WTC11 (cell line): ENCODE results near the gene MSLN. TPM values are rescaled to one million over a fixed set of nuclear protein-coding genes. Genes with fewer than 3 reads are reported as not detected.

Experiments used
- ATAC-seq: fragments of 200-7000 bp; cut with Tn5 transposase; 2 replicates; pipeline ENCODE4 v1.10.0; 2021; ENCODE audit warnings: mild to moderate bottlenecking, moderate library complexity
- CTCF ChIA-PET: fragments of 300-600 bp; sonication (Branson Sonifier 250); formaldehyde crosslinking; loops from one replicate; lab custom pipeline; 2021; ENCODE audit warnings: antibody characterized with exemption; lab: Charles Lee
- POLR2A ChIA-PET: fragments of 350-600 bp; sonication (Branson Sonifier 250); formaldehyde crosslinking; loops from one replicate; lab custom pipeline; 2021; ENCODE audit warnings: antibody characterized with exemption; lab: Charles Lee
- DNase-seq: peaks from one replicate; pipeline ENCODE4 v3.0.0; 2021; ENCODE audit warnings: low spot score
- H3K27ac Mint-ChIP-seq: 2 replicates; pipeline ENCODE4 v1.8.0; 2021; ENCODE audit warnings: mixed read lengths
- H3K27me3 Mint-ChIP-seq: 2 replicates; pipeline ENCODE4 v1.8.0; 2021; ENCODE audit warnings: low read depth, mild to moderate bottlenecking, moderate library complexity, mixed read lengths
- H3K36me3 Mint-ChIP-seq: 2 replicates; pipeline ENCODE4 v1.8.0; 2021; ENCODE audit warnings: mixed read lengths
- H3K4me1 Mint-ChIP-seq: 2 replicates; pipeline ENCODE4 v1.8.0; 2022; ENCODE audit warnings: mixed read lengths
- H3K4me3 Mint-ChIP-seq: 2 replicates; pipeline ENCODE4 v1.8.0; 2021; ENCODE audit warnings: mild to moderate bottlenecking, moderate library complexity, mixed read lengths
- H3K9me3 Mint-ChIP-seq: 2 replicates; pipeline ENCODE4 v1.8.0; 2021; ENCODE audit warnings: mixed read lengths
- ATF2 ChIP-seq: sonication (generic); formaldehyde crosslinking; IDR thresholded peaks from 2 replicates; pipeline ENCODE4 v1.8.1; 2022; ENCODE audit warnings: low read depth, missing genetic modification reagents, borderline replicate concordance
- CTCF ChIP-seq: fragments of 200-600 bp; IDR thresholded peaks from 2 replicates; pipeline ENCODE4 v1.8.0; 2022; ENCODE audit warnings: antibody characterized with exemption
- ESRRA ChIP-seq: sonication (generic); formaldehyde crosslinking; IDR thresholded peaks from 2 replicates; pipeline ENCODE4 v1.8.1; 2022; ENCODE audit warnings: mild to moderate bottlenecking, missing genetic modification reagents, borderline replicate concordance
- IRF2 ChIP-seq: sonication (generic); formaldehyde crosslinking; IDR thresholded peaks from 2 replicates; pipeline ENCODE4 v1.8.0; 2022; ENCODE audit warnings: low read depth, missing genetic modification reagents, borderline replicate concordance
- JUN ChIP-seq: sonication (generic); formaldehyde crosslinking; IDR thresholded peaks from 2 replicates; pipeline ENCODE4 v1.8.0; 2023; ENCODE audit warnings: mild to moderate bottlenecking, missing genetic modification reagents
- PRRX2 ChIP-seq: fragments of 250-450 bp; sonication (Bioruptor Pico); IDR thresholded peaks from 2 replicates; pipeline ENCODE4 v1.8.0; 2021; ENCODE audit warnings: mild to moderate bottlenecking
- SMAD4 ChIP-seq: sonication (generic); formaldehyde crosslinking; IDR thresholded peaks from 2 replicates; pipeline ENCODE4 v1.8.0; 2022; ENCODE audit warnings: mild to moderate bottlenecking, missing genetic modification reagents
- TP53 ChIP-seq: sonication (generic); formaldehyde crosslinking; IDR thresholded peaks from 2 replicates; pipeline ENCODE4 v1.8.1; 2023; ENCODE audit warnings: mild to moderate bottlenecking, missing genetic modification reagents
- ZNF138 ChIP-seq: sonication (generic); formaldehyde crosslinking; conservative IDR thresholded peaks from 2 replicates; pipeline ENCODE4 v1.8.1; 2022; ENCODE audit warnings: mild to moderate bottlenecking, moderate library complexity, missing genetic modification reagents
- ZNF232 ChIP-seq: sonication (generic); formaldehyde crosslinking; IDR thresholded peaks from 2 replicates; pipeline ENCODE4 v1.8.0; 2022; ENCODE audit warnings: mild to moderate bottlenecking, missing genetic modification reagents
- ZNF281 ChIP-seq: sonication (generic); formaldehyde crosslinking; IDR thresholded peaks from 2 replicates; pipeline ENCODE4 v1.8.0; 2023; ENCODE audit warnings: mild to moderate bottlenecking, missing genetic modification reagents
- ZNF396 ChIP-seq: fragments of 250-450 bp; sonication (Bioruptor Pico); IDR thresholded peaks from 2 replicates; pipeline ENCODE4 v1.8.0; 2021; ENCODE audit warnings: mild to moderate bottlenecking, moderate library complexity, borderline replicate concordance
- ZNF423 ChIP-seq: fragments of 250-450 bp; sonication (Bioruptor Pico); IDR thresholded peaks from 2 replicates; pipeline ENCODE4 v2.1.2; 2022; ENCODE audit warnings: mild to moderate bottlenecking, moderate library complexity
- ZNF671 ChIP-seq: fragments of 250-450 bp; sonication (Bioruptor Pico); IDR thresholded peaks from 2 replicates; pipeline ENCODE4 v1.8.0; 2021; ENCODE audit warnings: mild to moderate bottlenecking
- ZSCAN18 ChIP-seq: fragments of 250-450 bp; sonication (Bioruptor Pico); IDR thresholded peaks from 2 replicates; pipeline ENCODE4 v2.1.2; 2022; ENCODE audit warnings: mild to moderate bottlenecking, moderate library complexity
- total RNA-seq: library from RNA; stranded (reverse); gene quantifications from 3 replicates; pipeline ENCODE4 v1.2.3, GENCODE V29; 2021
- TF ChIP-seq, protein P1 (sequence below): fragments of 250-450 bp; sonication (Bioruptor Pico); IDR thresholded peaks from 2 replicates; pipeline ENCODE4 v1.9.0; 2021; ENCODE audit warnings: mild to moderate bottlenecking
- TF ChIP-seq, protein P2 (sequence below): sonication (generic); formaldehyde crosslinking; IDR thresholded peaks from 2 replicates; pipeline ENCODE4 v1.8.0; 2022; ENCODE audit warnings: mild to moderate bottlenecking, missing genetic modification reagents

The MSLN gene
- total RNA-seq, 1 experiment from 2014 or later, result 0.20 TPM

DNA sequence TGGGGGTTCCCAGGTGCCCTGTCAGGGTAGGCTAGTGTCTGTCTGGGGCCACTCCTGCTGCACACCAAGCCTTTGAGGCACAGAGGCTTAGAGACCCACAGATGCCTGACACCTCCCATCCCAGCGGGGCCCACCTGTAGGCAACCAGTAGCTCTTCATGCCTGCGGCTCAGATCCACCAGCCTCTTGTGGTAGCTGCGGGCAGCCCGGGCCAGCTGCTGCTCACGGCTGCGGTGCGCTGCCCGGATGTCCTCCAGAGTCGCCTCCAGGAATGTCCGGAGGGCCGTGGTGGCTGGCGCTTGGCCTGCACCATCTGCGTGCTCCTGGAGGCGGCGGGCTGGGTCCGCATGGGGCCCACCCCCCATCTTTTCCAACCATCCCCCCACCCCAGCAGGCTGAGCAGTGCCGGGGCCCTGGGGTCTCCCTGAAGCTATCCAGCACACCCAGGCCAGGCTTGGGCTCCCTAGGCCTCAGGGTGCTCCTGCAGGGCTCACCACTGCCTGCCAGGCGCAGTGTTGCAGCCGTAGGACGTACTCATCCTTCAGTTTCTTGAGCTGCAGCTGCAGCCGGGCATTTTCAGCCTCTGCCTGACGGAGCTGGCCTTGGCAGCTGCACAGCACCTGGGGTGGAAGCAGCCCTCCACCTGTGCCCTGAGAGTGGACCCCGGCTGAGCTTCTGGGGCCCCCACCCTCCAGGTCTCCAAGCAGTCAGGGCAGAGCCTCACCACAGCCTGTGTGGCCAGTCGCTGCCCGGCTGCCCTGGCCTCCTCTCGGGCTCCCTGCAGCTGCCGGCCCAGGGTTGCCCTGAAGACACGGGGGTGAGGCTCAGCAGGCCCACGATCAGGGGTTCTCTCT is 36.1 kb upstream of the MSLN start (continued):
- no peak for TF ChIP-seq CTCF
- TF ChIP-seq JUN, result no peak

- DNase-seq, result no peak
- TF ChIP-seq, protein P1, sequence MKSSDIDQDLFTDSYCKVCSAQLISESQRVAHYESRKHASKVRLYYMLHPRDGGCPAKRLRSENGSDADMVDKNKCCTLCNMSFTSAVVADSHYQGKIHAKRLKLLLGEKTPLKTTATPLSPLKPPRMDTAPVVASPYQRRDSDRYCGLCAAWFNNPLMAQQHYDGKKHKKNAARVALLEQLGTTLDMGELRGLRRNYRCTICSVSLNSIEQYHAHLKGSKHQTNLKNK (CRISPR knock-in tag), result no peak
- no peak for TF ChIP-seq ZNF423 (CRISPR knock-in tag)
- TF ChIP-seq ZNF671 (CRISPR knock-in tag), result no peak
- TF ChIP-seq IRF2, result no peak
- no peak for TF ChIP-seq ZNF232 (CRISPR knock-in tag)
- TF ChIP-seq TP53 (CRISPR knock-in tag), result no peak
- no peak for TF ChIP-seq PRRX2 (CRISPR knock-in tag)
- TF ChIP-seq ATF2 (CRISPR knock-in tag), result no peak
- no peak for TF ChIP-seq SMAD4 (CRISPR knock-in tag)
- TF ChIP-seq, all 79 proteins: peak for 0
- POLR2A ChIA-PET, result interaction anchor here (0.6 to 1.1 kb wide), 2 partner anchors 9 to 14 kb away, joined by 3 to 5 read pairs; no protein-coding TSS in a partner anchor
- CTCF ChIA-PET, result interaction anchor here (1.8 to 6.9 kb wide), 2 partner anchors 11 to 15 kb away, joined by 8 to 90 read pairs; partner anchors contain the start of genes CIAO3 and METRN
- H3K27ac Mint-ChIP-seq, result no peak overlapping the region
- peaks cover 2% of the 10 kb centered on the region for H3K4me1 Mint-ChIP-seq
- no peaks in the 10 kb centered on the region; the same call in 1 of the 2 replicates for H3K36me3 Mint-ChIP-seq
- no peak overlapping the region for H3K4me3 Mint-ChIP-seq
- ATAC-seq, result no peak
- peaks cover 2% of the 10 kb centered on the region; the same call in 1 of the 2 replicates for H3K27me3 Mint-ChIP-seq
- no peaks in the 10 kb centered on the region for H3K9me3 Mint-ChIP-seq
Observed at GRCh38 chr16:725041-725376, 35.5 kb upstream of the MSLN start.

GRCh38 chr16:725463-726187 is 34.9 kb upstream of the MSLN start:
- no peak for ATAC-seq
- H3K4me1 Mint-ChIP-seq, result no peaks in the 10 kb centered on the region
- H3K27me3 Mint-ChIP-seq, result peaks cover 2% of the 10 kb centered on the region; the same call in 1 of the 2 replicates
- ChIA-PET CTCF (interaction anchor here (1.0 to 6.9 kb wide), 8 partner anchors 11 to 65 kb away, joined by 3 to 90 read pairs (median 5); partner anchors contain the start of genes CHTF18, CIAO3, METRN and RPUSD1), POLR2A (interaction anchor here (1.1 kb wide), 1 partner anchor 9 kb away, joined by 5 read pairs; no protein-coding TSS in a partner anchor)
- H3K27ac Mint-ChIP-seq, result no peak overlapping the region
- TF ChIP-seq ZNF396 (CRISPR knock-in tag) (no peak), ZNF138 (CRISPR knock-in tag) (0 out of 2 replicates have a peak, but pooled peaks have one; percentile 45), ESRRA (CRISPR knock-in tag) (no peak)
- DNase-seq, result no peak
- H3K4me3 Mint-ChIP-seq, result peak overlapping the region; percentile 69; the same call in 1 of the 2 replicates
- no peaks in the 10 kb centered on the region for H3K9me3 Mint-ChIP-seq
- H3K36me3 Mint-ChIP-seq, result no peaks in the 10 kb centered on the region; the same call in 1 of the 2 replicates

GRCh38 chr16:726188-726437 is 34.4 kb upstream of the MSLN start:
- Mint-ChIP-seq H3K9me3 (no peaks in the 10 kb centered on the region), H3K36me3 (no peaks in the 10 kb centered on the region; the same call in 1 of the 2 replicates), H3K27me3 (peaks cover 2% of the 10 kb centered on the region; the same call in 1 of the 2 replicates), H3K4me3 (peak overlapping the region; percentile 69), H3K27ac (no peak overlapping the region), H3K4me1 (no peaks in the 10 kb centered on the region)
- ChIA-PET POLR2A (interaction anchor here (1.1 kb wide), 1 partner anchor 10 kb away, joined by 5 read pairs; no protein-coding TSS in a partner anchor), CTCF (interaction anchor here (0.7 to 6.9 kb wide), 9 partner anchors 10 to 66 kb away, joined by 3 to 90 read pairs (median 5); partner anchors contain the start of genes CHTF18, CIAO3, METRN and RPUSD1)
- no peak for DNase-seq
- no peak for ATAC-seq
- TF ChIP-seq ZSCAN18 (no peak), ZNF281 (CRISPR knock-in tag) (no peak), ZNF138 (CRISPR knock-in tag) (no peak)
- TF ChIP-seq, protein P2, sequence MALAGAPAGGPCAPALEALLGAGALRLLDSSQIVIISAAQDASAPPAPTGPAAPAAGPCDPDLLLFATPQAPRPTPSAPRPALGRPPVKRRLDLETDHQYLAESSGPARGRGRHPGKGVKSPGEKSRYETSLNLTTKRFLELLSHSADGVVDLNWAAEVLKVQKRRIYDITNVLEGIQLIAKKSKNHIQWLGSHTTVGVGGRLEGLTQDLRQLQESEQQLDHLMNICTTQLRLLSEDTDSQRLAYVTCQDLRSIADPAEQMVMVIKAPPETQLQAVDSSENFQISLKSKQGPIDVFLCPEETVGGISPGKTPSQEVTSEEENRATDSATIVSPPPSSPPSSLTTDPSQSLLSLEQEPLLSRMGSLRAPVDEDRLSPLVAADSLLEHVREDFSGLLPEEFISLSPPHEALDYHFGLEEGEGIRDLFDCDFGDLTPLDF, result no peak
